WTC11 (cell line): ENCODE data around the gene C1QL1. TPM values are rescaled to one million over a fixed set of nuclear protein-coding genes. Genes with fewer than 3 reads are reported as not detected.

Source experiments
- ATAC-seq: fragments of 200-7000 bp; cut with Tn5 transposase; 2 replicates; pipeline ENCODE4 v1.10.0; 2021; ENCODE audit warnings: mild to moderate bottlenecking, moderate library complexity
- CTCF ChIA-PET: fragments of 300-600 bp; sonication (Branson Sonifier 250); formaldehyde crosslinking; loops from one replicate; lab custom pipeline; 2021; ENCODE audit warnings: antibody characterized with exemption; lab: Charles Lee
- POLR2A ChIA-PET: fragments of 350-600 bp; sonication (Branson Sonifier 250); formaldehyde crosslinking; loops from one replicate; lab custom pipeline; 2021; ENCODE audit warnings: antibody characterized with exemption; lab: Charles Lee
- DNase-seq: peaks from one replicate; pipeline ENCODE4 v3.0.0; 2021; ENCODE audit warnings: low spot score
- H3K27ac Mint-ChIP-seq: 2 replicates; pipeline ENCODE4 v1.8.0; 2021; ENCODE audit warnings: mixed read lengths
- H3K27me3 Mint-ChIP-seq: 2 replicates; pipeline ENCODE4 v1.8.0; 2021; ENCODE audit warnings: low read depth, mild to moderate bottlenecking, moderate library complexity, mixed read lengths
- H3K36me3 Mint-ChIP-seq: 2 replicates; pipeline ENCODE4 v1.8.0; 2021; ENCODE audit warnings: mixed read lengths
- H3K4me1 Mint-ChIP-seq: 2 replicates; pipeline ENCODE4 v1.8.0; 2022; ENCODE audit warnings: mixed read lengths
- H3K4me3 Mint-ChIP-seq: 2 replicates; pipeline ENCODE4 v1.8.0; 2021; ENCODE audit warnings: mild to moderate bottlenecking, moderate library complexity, mixed read lengths
- H3K9me3 Mint-ChIP-seq: 2 replicates; pipeline ENCODE4 v1.8.0; 2021; ENCODE audit warnings: mixed read lengths
- CREB1 ChIP-seq: sonication (generic); formaldehyde crosslinking; IDR thresholded peaks from 2 replicates; pipeline ENCODE4 v1.8.0; 2023; ENCODE audit warnings: mild to moderate bottlenecking, missing genetic modification reagents
- KAT7 ChIP-seq: sonication (generic); formaldehyde crosslinking; IDR thresholded peaks from 2 replicates; pipeline ENCODE4 v1.8.1; 2023; ENCODE audit warnings: missing genetic modification reagents, mild to moderate bottlenecking, borderline replicate concordance
- SMAD3 ChIP-seq: sonication (generic); formaldehyde crosslinking; IDR thresholded peaks from 2 replicates; pipeline ENCODE4 v1.8.0; 2022; ENCODE audit warnings: missing genetic modification reagents, mild to moderate bottlenecking, borderline replicate concordance
- ZNF138 ChIP-seq: sonication (generic); formaldehyde crosslinking; conservative IDR thresholded peaks from 2 replicates; pipeline ENCODE4 v1.8.1; 2022; ENCODE audit warnings: mild to moderate bottlenecking, moderate library complexity, missing genetic modification reagents
- total RNA-seq: library from RNA; stranded (reverse); gene quantifications from 3 replicates; pipeline ENCODE4 v1.2.3, GENCODE V29; 2021
- TF ChIP-seq, protein P1 (sequence below): sonication (generic); formaldehyde crosslinking; IDR thresholded peaks from 2 replicates; pipeline ENCODE4 v1.8.1; 2023; ENCODE audit warnings: mild to moderate bottlenecking, missing genetic modification reagents
- TF ChIP-seq, protein P2 (sequence below): fragments of 250-450 bp; sonication (Bioruptor Pico); IDR thresholded peaks from 2 replicates; pipeline ENCODE4 v1.9.0; 2021; ENCODE audit warnings: moderate library complexity, mild to moderate bottlenecking, inconsistent platforms, borderline replicate concordance
- TF ChIP-seq, protein P3 (sequence below): sonication (generic); formaldehyde crosslinking; IDR thresholded peaks from 2 replicates; pipeline ENCODE4 v1.8.1; 2023; ENCODE audit warnings: mild to moderate bottlenecking, missing genetic modification reagents, moderate library complexity
- TF ChIP-seq, protein P4 (sequence below): sonication (generic); formaldehyde crosslinking; IDR thresholded peaks from 2 replicates; pipeline ENCODE4 v1.8.0; 2022; ENCODE audit warnings: mild to moderate bottlenecking, missing genetic modification reagents
- TF ChIP-seq, protein P5 (sequence below): sonication (generic); formaldehyde crosslinking; IDR thresholded peaks from 2 replicates; pipeline ENCODE4 v1.8.0; 2022; ENCODE audit warnings: mild to moderate bottlenecking, missing genetic modification reagents
- TF ChIP-seq, protein P6 (sequence below): sonication (generic); formaldehyde crosslinking; conservative IDR thresholded peaks from 2 replicates; pipeline ENCODE4 v1.8.1; 2023; ENCODE audit warnings: mild to moderate bottlenecking, low read depth, missing genetic modification reagents, moderate library complexity
- TF ChIP-seq, protein P7 (sequence below): sonication (generic); formaldehyde crosslinking; IDR thresholded peaks from 2 replicates; pipeline ENCODE4 v1.8.1; 2022; ENCODE audit warnings: low read depth, missing genetic modification reagents, borderline replicate concordance

C1QL1 gene
- total RNA-seq, 1 experiment from 2014 or later, result 13.4 TPM

DNA sequence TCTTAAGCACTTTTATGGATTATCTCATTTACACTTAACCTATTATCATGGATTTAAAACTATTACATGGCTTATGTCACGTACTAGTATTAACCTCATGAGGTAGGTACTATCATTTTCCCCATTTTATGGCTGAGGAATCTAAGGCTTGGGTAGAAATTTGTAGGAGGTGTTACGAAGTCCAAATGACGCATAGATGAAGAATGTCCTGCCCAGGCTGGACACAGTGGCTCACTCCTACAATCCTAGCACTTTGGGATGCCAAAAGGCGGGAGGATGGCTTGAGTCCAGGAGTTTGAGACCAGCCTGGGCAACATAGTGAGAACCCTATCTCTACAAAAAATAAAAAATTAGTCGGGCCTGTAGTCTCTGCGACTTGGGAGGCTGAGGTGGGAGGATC, 4.8 kb upstream of the C1QL1 start (continued):
- TF ChIP-seq, protein P1, sequence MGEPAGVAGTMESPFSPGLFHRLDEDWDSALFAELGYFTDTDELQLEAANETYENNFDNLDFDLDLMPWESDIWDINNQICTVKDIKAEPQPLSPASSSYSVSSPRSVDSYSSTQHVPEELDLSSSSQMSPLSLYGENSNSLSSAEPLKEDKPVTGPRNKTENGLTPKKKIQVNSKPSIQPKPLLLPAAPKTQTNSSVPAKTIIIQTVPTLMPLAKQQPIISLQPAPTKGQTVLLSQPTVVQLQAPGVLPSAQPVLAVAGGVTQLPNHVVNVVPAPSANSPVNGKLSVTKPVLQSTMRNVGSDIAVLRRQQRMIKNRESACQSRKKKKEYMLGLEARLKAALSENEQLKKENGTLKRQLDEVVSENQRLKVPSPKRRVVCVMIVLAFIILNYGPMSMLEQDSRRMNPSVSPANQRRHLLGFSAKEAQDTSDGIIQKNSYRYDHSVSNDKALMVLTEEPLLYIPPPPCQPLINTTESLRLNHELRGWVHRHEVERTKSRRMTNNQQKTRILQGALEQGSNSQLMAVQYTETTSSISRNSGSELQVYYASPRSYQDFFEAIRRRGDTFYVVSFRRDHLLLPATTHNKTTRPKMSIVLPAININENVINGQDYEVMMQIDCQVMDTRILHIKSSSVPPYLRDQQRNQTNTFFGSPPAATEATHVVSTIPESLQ (CRISPR knock-in tag), result no peak
- TF ChIP-seq, protein P2, sequence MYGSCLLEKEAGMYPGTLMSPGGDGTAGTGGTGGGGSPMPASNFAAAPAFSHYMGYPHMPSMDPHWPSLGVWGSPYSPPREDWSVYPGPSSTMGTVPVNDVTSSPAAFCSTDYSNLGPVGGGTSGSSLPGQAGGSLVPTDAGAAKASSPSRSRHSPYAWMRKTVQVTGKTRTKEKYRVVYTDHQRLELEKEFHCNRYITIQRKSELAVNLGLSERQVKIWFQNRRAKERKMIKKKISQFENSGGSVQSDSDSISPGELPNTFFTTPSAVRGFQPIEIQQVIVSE (CRISPR knock-in tag), result no peak
- no peak for TF ChIP-seq ZNF138 (CRISPR knock-in tag)
- TF ChIP-seq, protein P3, sequence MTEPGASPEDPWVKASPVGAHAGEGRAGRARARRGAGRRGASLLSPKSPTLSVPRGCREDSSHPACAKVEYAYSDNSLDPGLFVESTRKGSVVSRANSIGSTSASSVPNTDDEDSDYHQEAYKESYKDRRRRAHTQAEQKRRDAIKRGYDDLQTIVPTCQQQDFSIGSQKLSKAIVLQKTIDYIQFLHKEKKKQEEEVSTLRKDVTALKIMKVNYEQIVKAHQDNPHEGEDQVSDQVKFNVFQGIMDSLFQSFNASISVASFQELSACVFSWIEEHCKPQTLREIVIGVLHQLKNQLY (CRISPR knock-in tag), result no peak
- TF ChIP-seq CREB1 (CRISPR knock-in tag), result no peak
- no peak for TF ChIP-seq KAT7 (CRISPR knock-in tag)

DNA sequence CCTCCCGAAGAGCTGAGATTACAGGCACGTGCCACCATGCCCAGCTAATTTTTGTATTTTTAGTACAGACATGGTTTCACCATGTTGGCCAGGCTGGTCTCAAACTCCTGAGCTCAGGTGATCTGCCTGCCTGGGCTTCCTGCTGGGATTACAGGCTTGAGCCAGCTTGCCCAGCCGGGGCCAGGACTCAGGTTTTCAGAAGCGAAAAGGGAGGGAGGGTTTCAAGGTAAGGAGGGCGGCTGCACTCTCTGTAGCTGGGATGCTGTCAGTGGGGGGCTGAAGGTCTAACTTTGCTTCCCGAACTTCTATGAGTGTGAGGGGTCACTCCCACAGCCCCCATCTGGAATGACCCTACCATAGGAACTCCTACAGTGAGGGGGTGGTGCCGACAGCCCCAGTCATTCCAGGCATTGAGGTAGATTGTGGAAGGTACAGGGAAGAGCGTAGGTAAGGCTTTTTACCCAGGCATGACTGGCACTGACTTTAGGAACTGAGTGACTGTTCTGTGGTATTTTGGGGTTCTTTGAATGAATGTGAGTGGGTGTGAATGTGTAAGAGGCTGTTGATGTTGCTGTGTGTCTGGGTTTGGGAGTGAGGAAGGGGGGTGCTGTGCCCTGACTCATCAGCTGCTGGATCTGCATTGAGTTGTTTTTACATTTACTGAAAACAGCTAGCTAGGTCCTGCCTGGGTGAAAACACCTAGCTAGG, 3.8 kb upstream of the C1QL1 start:
- Mint-ChIP-seq H3K4me3 (peak overlapping the region; percentile 37), H3K27me3 (peaks cover 43% of the 10 kb centered on the region), H3K9me3 (no peaks in the 10 kb centered on the region), H3K4me1 (peaks cover 30% of the 10 kb centered on the region), H3K27ac (peak overlapping the region; percentile 65), H3K36me3 (no peaks in the 10 kb centered on the region)
- TF ChIP-seq, protein P4, sequence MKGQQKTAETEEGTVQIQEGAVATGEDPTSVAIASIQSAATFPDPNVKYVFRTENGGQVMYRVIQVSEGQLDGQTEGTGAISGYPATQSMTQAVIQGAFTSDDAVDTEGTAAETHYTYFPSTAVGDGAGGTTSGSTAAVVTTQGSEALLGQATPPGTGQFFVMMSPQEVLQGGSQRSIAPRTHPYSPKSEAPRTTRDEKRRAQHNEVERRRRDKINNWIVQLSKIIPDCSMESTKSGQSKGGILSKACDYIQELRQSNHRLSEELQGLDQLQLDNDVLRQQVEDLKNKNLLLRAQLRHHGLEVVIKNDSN (CRISPR knock-in tag), result peak; percentile 53; the same call in 1 of the 2 replicates
- TF ChIP-seq, protein P1 (CRISPR knock-in tag), result no peak
- TF ChIP-seq, protein P5, sequence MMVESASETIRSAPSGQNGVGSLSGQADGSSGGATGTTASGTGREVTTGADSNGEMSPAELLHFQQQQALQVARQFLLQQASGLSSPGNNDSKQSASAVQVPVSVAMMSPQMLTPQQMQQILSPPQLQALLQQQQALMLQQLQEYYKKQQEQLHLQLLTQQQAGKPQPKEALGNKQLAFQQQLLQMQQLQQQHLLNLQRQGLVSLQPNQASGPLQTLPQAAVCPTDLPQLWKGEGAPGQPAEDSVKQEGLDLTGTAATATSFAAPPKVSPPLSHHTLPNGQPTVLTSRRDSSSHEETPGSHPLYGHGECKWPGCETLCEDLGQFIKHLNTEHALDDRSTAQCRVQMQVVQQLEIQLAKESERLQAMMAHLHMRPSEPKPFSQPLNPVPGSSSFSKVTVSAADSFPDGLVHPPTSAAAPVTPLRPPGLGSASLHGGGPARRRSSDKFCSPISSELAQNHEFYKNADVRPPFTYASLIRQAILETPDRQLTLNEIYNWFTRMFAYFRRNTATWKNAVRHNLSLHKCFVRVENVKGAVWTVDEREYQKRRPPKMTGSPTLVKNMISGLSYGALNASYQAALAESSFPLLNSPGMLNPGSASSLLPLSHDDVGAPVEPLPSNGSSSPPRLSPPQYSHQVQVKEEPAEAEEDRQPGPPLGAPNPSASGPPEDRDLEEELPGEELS (CRISPR knock-in tag), result no peak
- TF ChIP-seq, protein P6, sequence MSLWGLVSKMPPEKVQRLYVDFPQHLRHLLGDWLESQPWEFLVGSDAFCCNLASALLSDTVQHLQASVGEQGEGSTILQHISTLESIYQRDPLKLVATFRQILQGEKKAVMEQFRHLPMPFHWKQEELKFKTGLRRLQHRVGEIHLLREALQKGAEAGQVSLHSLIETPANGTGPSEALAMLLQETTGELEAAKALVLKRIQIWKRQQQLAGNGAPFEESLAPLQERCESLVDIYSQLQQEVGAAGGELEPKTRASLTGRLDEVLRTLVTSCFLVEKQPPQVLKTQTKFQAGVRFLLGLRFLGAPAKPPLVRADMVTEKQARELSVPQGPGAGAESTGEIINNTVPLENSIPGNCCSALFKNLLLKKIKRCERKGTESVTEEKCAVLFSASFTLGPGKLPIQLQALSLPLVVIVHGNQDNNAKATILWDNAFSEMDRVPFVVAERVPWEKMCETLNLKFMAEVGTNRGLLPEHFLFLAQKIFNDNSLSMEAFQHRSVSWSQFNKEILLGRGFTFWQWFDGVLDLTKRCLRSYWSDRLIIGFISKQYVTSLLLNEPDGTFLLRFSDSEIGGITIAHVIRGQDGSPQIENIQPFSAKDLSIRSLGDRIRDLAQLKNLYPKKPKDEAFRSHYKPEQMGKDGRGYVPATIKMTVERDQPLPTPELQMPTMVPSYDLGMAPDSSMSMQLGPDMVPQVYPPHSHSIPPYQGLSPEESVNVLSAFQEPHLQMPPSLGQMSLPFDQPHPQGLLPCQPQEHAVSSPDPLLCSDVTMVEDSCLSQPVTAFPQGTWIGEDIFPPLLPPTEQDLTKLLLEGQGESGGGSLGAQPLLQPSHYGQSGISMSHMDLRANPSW (CRISPR knock-in tag), result 0 out of 2 replicates have a peak, but pooled peaks have one; percentile 52
- 0 out of 2 replicates have a peak, but pooled peaks have one; percentile 24 for TF ChIP-seq SMAD3 (CRISPR knock-in tag)
- TF ChIP-seq, protein P7, sequence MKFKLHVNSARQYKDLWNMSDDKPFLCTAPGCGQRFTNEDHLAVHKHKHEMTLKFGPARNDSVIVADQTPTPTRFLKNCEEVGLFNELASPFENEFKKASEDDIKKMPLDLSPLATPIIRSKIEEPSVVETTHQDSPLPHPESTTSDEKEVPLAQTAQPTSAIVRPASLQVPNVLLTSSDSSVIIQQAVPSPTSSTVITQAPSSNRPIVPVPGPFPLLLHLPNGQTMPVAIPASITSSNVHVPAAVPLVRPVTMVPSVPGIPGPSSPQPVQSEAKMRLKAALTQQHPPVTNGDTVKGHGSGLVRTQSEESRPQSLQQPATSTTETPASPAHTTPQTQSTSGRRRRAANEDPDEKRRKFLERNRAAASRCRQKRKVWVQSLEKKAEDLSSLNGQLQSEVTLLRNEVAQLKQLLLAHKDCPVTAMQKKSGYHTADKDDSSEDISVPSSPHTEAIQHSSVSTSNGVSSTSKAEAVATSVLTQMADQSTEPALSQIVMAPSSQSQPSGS (CRISPR knock-in tag), result no peak
- ChIA-PET CTCF (interaction anchor here (0.5 to 5.5 kb wide), 12 partner anchors 10 to 225 kb away, joined by 3 to 117 read pairs (median 7); partner anchors contain the start of gene ACBD4), POLR2A (interaction anchor here (0.7 to 1.0 kb wide), 5 partner anchors 15 to 176 kb away, joined by 3 to 5 read pairs (median 4); partner anchors contain the start of gene HEXIM1)
- ATAC-seq (peak; percentile 2; the same call in 1 of the 2 replicates), DNase-seq (peak; percentile 65)
